Neural cell (in vitro differentiated cells): Measurements from ENCODE around the gene MRPL58. TPM values are rescaled to one million over a fixed set of nuclear protein-coding genes. Genes with fewer than 3 reads are reported as not detected.

Experiments
- H2AFZ ChIP-seq: fragments of 200-600, 300-800 bp; sonication (generic), shearing (Covaris generic); 2 replicates; pipeline ENCODE4 v1.6.0; 2014; ENCODE audit warnings: low read depth, mild to moderate bottlenecking, antibody characterized with exemption, low read length, moderate library complexity
- H3F3A ChIP-seq: fragments of 200-600 bp; shearing (Covaris generic); 2 replicates; pipeline ENCODE4 v1.6.1; 2016; ENCODE audit warnings: mild to moderate bottlenecking, moderate library complexity, mixed read lengths, antibody characterized with exemption, low read length; ENCODE audit not compliant: insufficient read depth, poor library complexity, severe bottlenecking
- H3K27ac ChIP-seq: fragments of 200-600, 300-800 bp; sonication (generic), shearing (Covaris generic); 2 replicates; pipeline ENCODE4 v1.5.1; 2014; ENCODE audit warnings: mild to moderate bottlenecking, low read length, moderate library complexity
- H3K27me3 ChIP-seq: fragments of 300-800, 200-600 bp; sonication (generic), shearing (Covaris generic); 2 replicates; pipeline ENCODE4 v1.6.0; 2014; ENCODE audit warnings: mild to moderate bottlenecking, low read depth, low read length, moderate library complexity; ENCODE audit not compliant: insufficient read depth
- H3K36me3 ChIP-seq: fragments of 300-800, 200-600 bp; sonication (generic), shearing (Covaris generic); 2 replicates; pipeline ENCODE4 v1.5.1; 2014; ENCODE audit warnings: mild to moderate bottlenecking, antibody characterized with exemption, low read length, moderate library complexity; ENCODE audit not compliant: insufficient read depth
- H3K4me2 ChIP-seq: fragments of 300-800, 200-600 bp; sonication (generic), shearing (Covaris generic); 2 replicates; pipeline ENCODE4 v1.6.0; 2014; ENCODE audit warnings: mild to moderate bottlenecking, low read length
- H3K4me3 ChIP-seq: fragments of 300-800, 200-600 bp; sonication (generic), shearing (Covaris generic); 2 replicates; pipeline ENCODE4 v1.5.1; 2014; ENCODE audit warnings: mild to moderate bottlenecking, low read length, moderate library complexity
- H3K79me2 ChIP-seq: fragments of 200-600 bp; shearing (Covaris generic); replicated peaks from 2 replicates; pipeline ENCODE4 v1.6.0; 2014; ENCODE audit warnings: mild to moderate bottlenecking, low read length, moderate library complexity; ENCODE audit not compliant: insufficient read depth
- H3K9ac ChIP-seq: fragments of 300-800, 200-600 bp; sonication (generic), shearing (Covaris generic); 2 replicates; pipeline ENCODE4 v1.6.1; 2016; ENCODE audit warnings: mild to moderate bottlenecking, low read length, mixed read lengths
- H3K9me2 ChIP-seq: fragments of 200-600 bp; shearing (Covaris generic); 2 replicates; pipeline ENCODE4 v1.6.1; 2016; ENCODE audit warnings: mild to moderate bottlenecking, low read length, mixed read lengths; ENCODE audit not compliant: insufficient read depth
- H3K9me3 ChIP-seq: fragments of 200-600, 300-800 bp; sonication (generic), shearing (Covaris generic); 2 replicates; pipeline ENCODE4 v1.6.1; 2016; ENCODE audit warnings: mild to moderate bottlenecking, mixed run types, low read length, moderate library complexity, mixed read lengths
- H4K20me1 ChIP-seq: fragments of 200-600 bp; shearing (Covaris generic); 2 replicates; pipeline ENCODE4 v1.6.1; 2016; ENCODE audit warnings: mild to moderate bottlenecking, mixed run types; ENCODE audit not compliant: insufficient read depth
- CTCF ChIP-seq: fragments of 450-650 bp; IDR thresholded peaks from 2 replicates; pipeline ENCODE4 v1.5.1; 2014; ENCODE audit warnings: antibody characterized with exemption, mild to moderate bottlenecking, moderate library complexity; ENCODE audit not compliant: poor library complexity, severe bottlenecking
- EP300 ChIP-seq: fragments of 450-650 bp; conservative IDR thresholded peaks from 2 replicates; pipeline ENCODE4 v1.6.1; 2014; ENCODE audit warnings: antibody characterized with exemption, mild to moderate bottlenecking, moderate library complexity; ENCODE audit not compliant: poor library complexity, severe bottlenecking
- EZH2 ChIP-seq: fragments of 200-600, 300-800 bp; shearing (Covaris generic), sonication (generic); IDR thresholded peaks from 2 replicates; pipeline ENCODE4 v1.6.1; 2014; ENCODE audit warnings: antibody characterized with exemption, low read length, borderline replicate concordance, mild to moderate bottlenecking; ENCODE audit not compliant: insufficient read depth, poor library complexity, severe bottlenecking
- MXI1 ChIP-seq: fragments of 450-650 bp; conservative IDR thresholded peaks from 2 replicates; pipeline ENCODE4 v1.6.1; 2014; ENCODE audit warnings: antibody characterized with exemption, mild to moderate bottlenecking; ENCODE audit not compliant: poor library complexity, severe bottlenecking
- POLR2AphosphoS5 ChIP-seq: IDR thresholded peaks from 2 replicates; pipeline ENCODE4 v1.6.1; 2012
- RAD21 ChIP-seq: fragments of 450-650 bp; conservative IDR thresholded peaks from 2 replicates; pipeline ENCODE4 v1.6.1; 2014; ENCODE audit warnings: antibody characterized with exemption, mild to moderate bottlenecking, moderate library complexity
- SMC3 ChIP-seq: fragments of 450-650 bp; conservative IDR thresholded peaks from 2 replicates; pipeline ENCODE4 v1.6.1; 2014; ENCODE audit warnings: antibody characterized with exemption, mild to moderate bottlenecking, moderate library complexity; ENCODE audit not compliant: poor library complexity
- TAF1 ChIP-seq: IDR thresholded peaks from 2 replicates; pipeline ENCODE4 v1.6.1; 2012; ENCODE audit warnings: low read depth
- polyA plus RNA-seq: library from polyadenylated mRNA; depleted of rRNA; stranded (reverse); fragments of >200 nt; gene quantifications from 2 replicates; pipeline ENCODE4 v1.2.3, GENCODE V29; 2014
- TF ChIP-seq, protein P1 (sequence below): IDR thresholded peaks from 2 replicates; pipeline ENCODE4 v1.6.1; 2012; ENCODE audit warnings: borderline replicate concordance

Gene MRPL58
- polyA plus RNA-seq, 1 donor from 2014 or later = 47.4 TPM

DNA sequence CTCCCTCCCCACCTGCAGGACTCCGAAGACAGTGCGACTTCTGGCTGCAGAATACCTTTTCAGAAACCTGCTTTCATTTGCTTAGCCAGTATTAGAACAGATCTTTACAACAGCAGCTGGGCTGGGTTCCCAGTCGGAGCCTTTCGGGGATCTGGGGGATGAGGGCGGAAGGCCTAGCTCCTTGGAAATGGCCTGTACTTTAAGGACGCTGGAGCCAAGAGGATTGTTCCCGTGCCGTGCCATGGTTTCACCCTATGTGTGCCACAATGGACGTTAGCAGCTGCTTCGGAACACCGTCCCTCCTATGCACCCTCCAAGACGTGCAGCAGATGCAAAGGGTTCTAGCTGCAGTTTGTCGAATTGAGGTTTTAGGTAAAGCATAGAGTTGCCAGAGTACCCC is 50.7 kb downstream of the MRPL58 start:
- Histone ChIP-seq H3K36me3 (peaks cover 5% of the 10 kb centered on the region), H3K27ac (no peak overlapping the region), H3K9me3 (no peaks in the 10 kb centered on the region), H3K79me2 (no peaks in the 10 kb centered on the region), H4K20me1 (no peaks in the 10 kb centered on the region), H3K27me3 (no peaks in the 10 kb centered on the region), H3F3A (no peaks in the 10 kb centered on the region), H3K4me2 (no peak overlapping the region), H3K9ac (no peak overlapping the region), H3K9me2 (no peaks in the 10 kb centered on the region), H2AFZ (no peak overlapping the region), H3K4me3 (no peak overlapping the region)
- TF ChIP-seq RAD21 (no peak), SMC3 (no peak), CTCF (no peak), POLR2AphosphoS5 (no peak), EP300 (no peak), EZH2 (no peak), MXI1 (no peak), TAF1 (no peak)
- TF ChIP-seq, protein P1, sequence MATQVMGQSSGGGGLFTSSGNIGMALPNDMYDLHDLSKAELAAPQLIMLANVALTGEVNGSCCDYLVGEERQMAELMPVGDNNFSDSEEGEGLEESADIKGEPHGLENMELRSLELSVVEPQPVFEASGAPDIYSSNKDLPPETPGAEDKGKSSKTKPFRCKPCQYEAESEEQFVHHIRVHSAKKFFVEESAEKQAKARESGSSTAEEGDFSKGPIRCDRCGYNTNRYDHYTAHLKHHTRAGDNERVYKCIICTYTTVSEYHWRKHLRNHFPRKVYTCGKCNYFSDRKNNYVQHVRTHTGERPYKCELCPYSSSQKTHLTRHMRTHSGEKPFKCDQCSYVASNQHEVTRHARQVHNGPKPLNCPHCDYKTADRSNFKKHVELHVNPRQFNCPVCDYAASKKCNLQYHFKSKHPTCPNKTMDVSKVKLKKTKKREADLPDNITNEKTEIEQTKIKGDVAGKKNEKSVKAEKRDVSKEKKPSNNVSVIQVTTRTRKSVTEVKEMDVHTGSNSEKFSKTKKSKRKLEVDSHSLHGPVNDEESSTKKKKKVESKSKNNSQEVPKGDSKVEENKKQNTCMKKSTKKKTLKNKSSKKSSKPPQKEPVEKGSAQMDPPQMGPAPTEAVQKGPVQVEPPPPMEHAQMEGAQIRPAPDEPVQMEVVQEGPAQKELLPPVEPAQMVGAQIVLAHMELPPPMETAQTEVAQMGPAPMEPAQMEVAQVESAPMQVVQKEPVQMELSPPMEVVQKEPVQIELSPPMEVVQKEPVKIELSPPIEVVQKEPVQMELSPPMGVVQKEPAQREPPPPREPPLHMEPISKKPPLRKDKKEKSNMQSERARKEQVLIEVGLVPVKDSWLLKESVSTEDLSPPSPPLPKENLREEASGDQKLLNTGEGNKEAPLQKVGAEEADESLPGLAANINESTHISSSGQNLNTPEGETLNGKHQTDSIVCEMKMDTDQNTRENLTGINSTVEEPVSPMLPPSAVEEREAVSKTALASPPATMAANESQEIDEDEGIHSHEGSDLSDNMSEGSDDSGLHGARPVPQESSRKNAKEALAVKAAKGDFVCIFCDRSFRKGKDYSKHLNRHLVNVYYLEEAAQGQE = no peak

DNA sequence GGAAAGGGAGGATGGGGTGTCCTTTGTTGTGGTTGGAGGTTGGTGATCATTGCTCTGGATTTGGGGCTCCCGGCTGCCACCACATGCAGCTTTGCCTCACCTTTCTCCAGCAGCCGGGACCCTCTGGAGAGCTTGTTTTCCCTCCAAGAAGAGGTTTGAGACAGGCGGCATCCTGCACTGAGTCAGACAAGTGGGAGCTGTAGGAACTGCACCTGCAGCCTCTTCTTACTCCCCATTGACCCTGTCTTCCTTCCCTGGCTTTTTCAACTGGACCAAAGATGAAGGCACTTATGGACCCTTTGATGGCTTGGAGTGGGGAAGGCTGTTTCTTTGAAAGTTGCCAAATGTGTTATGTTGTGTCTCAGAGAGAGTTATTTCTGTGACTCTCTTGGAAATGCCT is 51.2 kb downstream of the MRPL58 start:
- Histone ChIP-seq H3K27me3 (no peaks in the 10 kb centered on the region), H3K36me3 (peaks cover 5% of the 10 kb centered on the region), H4K20me1 (no peaks in the 10 kb centered on the region), H2AFZ (no peak overlapping the region), H3K9ac (no peak overlapping the region), H3K9me2 (no peaks in the 10 kb centered on the region), H3K79me2 (no peaks in the 10 kb centered on the region), H3F3A (no peaks in the 10 kb centered on the region), H3K9me3 (no peaks in the 10 kb centered on the region), H3K4me2 (no peak overlapping the region), H3K27ac (no peak overlapping the region), H3K4me3 (no peak overlapping the region)
- TF ChIP-seq TAF1 = no peak
- TF ChIP-seq MXI1 = no peak
- TF ChIP-seq, protein P1 = no peak
- no peak for TF ChIP-seq POLR2AphosphoS5
- no peak for TF ChIP-seq CTCF
- no peak for TF ChIP-seq EP300
